HG02798 (cell line): ENCODE data around the gene GFER.
A peak's percentile ranks its signal among the peaks of the same experiment; 100 is the strongest.
"Not testable (repeated sequence)": the region's sequence is repeated elsewhere in the genome, so short reads cannot be mapped to it uniquely, and the experiment has no call there.

Experiments
- ATAC-seq: cut with Tn5 transposase; IDR thresholded peaks from one replicate; pipeline ENCODE4 v1.9.1; 2021; ENCODE audit warnings: mild to moderate bottlenecking; ENCODE audit not compliant: unreplicated experiment, poor library complexity

The GFER gene

DNA sequence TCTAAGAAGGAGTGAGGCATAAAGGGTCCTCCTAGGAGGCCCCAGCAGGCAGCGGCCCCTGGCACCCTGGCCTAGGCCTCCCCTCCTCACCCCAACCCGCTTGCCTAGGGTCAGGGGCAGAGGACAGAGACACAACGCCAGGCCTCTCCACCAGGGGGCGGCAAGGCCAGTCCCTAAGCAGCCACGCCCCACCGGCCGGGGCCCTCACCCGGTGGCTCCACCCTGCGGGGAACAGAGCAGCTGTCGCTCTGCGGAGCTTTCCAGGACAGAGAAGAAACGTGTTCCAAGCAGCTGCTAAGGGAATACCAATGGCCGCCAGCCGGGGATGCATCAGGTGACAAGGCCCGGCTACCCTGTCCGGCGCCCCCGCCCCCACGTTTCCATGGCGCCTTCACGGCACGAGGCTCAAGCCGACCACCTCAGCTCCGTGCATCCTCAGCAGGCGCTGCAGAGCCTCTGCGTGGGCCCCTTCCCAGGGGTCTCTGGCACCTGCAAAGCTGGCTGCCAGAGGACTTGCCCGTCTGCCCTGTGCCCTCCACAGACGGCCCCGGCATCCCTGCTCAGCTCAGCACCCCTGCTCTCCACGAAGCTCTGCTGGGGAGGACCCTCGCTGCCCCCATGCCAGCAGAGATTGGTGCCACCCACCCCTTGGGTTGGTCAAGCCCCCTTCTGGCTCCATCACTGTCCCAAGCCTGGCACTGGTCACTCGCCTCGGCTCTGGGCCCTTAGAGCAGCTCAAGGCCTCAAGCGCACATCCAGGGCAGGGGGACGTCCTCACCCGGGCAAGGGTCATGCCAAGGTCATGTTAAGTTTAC lies 20.0 kb downstream of the GFER start:
- ATAC-seq: peak; percentile 72

DNA sequence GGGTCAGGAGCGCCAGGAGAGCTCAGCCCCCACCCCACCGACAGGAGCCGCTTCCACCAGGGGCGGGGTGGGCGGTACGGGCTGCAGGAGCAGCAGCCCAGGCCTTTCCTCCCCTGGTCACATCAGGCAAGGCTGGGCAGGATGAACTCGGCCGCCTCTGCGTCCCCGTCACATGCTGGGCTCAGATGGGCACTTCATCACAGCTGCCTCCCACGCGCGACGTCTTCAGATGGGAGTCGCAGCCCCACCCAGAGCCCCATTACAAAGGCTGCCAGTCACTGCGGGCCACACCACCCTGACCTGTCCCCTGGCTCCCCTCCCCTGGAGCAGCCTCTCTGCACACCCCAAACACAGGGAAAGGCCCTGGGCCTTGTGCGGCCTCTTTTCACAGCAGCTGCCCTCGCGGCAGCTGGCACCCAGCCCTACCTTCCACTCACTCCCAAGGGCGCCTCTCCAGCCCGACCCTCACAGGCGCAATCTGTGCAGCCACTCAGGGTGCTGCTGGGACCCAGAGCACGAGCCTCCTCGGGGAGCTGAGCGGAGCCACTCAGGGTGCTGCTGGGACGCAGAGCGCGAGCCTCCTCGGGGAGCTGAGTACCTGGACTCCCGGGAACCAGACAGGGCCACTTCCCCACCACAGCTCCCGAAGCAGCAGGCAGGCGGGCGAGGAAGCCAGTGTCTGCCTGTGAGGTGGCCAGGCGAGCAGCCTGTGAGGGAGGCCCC lies 21.0 kb downstream of the GFER start:
- no peak for ATAC-seq

- no peak for ATAC-seq
Observed at GRCh38 chr16:2005646-2006045, 21.7 kb downstream of the GFER start.

- ATAC-seq: no peak
Observed at GRCh38 chr16:2006317-2006716, 22.3 kb downstream of the GFER start.

DNA sequence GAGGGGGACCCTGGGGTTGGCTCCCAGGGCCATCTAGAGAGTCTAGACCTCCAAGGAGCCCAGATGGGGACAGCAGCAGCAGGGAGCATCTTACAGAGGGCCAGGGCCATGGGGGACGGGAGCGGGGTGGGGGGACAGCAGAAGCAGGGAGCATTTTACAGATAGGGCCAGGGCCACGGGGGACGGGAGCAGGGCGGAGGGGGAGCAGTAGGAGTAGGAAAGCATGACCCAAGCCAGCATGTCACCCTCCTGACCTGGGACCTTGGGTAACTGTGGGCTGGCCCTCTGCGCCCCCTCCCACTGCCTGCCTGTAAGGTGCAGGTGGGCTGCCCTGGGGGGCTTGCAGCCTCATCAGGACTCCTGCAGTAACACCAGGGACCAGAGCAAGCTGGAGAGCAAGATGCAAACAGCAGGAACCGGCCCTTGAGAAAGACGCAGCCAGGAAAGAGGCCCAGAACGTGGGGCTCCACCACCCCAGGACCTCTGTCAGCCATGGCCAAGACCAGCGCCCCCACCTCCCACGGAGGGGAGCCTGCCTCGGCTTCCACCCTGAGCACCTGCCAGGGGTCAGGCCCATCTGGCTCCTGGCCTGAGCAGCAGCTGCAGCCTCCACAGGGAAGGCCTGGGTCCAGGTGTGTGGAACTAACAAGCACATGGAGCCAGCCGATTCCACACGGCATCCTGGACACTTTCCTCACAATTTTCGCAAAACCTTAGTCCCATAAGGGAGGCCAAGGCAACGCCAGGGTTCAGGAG lies 23.3 kb downstream of the GFER start:
- ATAC-seq: no peak

GRCh38 chr16:2008009-2008526 lies 24.1 kb downstream of the GFER start:
- no peak for ATAC-seq

DNA sequence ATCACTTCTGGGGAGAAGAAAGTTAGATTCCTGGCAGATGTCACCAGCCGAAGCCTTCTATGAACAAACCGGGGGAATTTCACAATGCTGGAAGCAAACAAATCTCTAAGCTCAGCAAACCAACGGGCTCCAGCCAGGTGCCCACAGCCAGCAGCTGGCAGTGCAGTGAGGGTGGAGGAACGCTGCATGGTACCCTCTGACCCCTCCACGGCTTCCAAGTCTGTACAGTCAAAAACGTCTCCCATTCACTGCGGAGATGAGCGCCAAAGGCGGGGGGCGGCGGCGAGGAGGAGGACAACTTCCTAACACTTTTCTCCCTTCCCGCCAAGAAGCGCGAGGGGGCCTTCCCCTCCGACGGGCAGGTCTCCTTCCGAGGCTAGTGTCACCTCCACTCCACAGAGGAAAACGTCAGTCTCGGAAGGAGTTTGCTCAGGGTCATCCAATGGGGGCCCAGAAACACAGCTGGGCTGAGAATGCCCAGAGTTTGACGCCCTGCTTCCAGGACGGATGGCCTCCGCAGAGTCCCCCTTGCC lies 24.7 kb downstream of the GFER start:
- peak; percentile 4 for ATAC-seq

- peak; percentile 42 for ATAC-seq
Observed at GRCh38 chr16:2009164-2009711, 25.2 kb downstream of the GFER start.

DNA sequence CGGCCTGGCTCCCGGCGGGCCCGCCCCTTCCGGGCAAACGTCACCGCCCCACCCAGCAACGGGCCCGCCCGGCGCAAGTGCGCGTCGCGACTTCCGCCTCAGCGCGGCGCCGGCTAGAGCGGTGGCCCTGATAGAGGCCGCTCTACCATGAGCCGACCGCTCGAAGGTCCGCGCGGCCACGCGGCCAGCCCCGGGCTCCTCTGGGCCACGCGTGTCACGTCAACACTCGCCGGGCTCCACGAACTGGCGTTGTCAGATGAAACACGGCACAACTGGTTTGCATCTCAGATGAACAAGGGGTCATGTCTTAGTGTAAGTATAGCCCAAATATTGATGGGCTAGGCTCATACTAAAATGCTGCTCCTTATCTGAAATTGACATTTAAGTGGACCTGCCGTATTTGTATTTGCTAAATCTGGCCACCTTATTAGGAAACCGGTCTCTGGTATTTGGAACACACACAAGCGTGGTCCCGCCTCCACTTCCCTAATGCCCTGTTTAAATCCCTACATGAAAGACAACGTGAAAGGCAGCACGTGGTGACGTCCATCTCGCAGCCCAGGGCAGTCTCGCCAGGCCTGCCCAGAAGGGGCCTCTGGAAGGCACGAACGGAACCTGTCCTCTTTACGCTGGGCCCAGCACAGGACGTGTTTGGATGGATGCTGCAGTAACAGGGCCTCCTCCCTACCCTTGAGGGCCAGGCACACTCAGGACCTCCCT lies 26.0 kb downstream of the GFER start, which contains the start of gene ZNF598:
TSS of gene ZNF598 (minus strand) at position 31 of the 720 bp plus-strand sequence.
- peak; percentile 89 for ATAC-seq

DNA sequence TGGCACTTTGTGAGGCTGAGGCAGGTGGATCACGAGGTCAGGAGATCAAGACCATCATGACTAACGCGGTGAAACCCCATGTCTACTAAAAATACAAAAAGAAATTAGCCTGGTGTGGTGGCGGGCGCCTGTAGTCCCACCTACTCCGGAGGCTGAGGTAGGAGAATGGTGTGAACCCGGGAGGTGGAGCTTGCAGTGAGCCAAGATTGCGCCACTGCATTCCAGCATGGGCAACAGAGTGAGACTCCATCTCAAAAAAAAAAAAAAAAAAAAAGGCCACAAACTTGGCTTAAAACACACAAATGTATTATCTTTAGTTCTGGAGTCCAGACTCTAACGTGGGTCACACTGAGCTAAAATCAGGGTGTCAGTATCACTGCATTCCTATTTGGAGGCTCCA lies 27.7 kb downstream of the GFER start:
- not testable (repeated sequence) for ATAC-seq

DNA sequence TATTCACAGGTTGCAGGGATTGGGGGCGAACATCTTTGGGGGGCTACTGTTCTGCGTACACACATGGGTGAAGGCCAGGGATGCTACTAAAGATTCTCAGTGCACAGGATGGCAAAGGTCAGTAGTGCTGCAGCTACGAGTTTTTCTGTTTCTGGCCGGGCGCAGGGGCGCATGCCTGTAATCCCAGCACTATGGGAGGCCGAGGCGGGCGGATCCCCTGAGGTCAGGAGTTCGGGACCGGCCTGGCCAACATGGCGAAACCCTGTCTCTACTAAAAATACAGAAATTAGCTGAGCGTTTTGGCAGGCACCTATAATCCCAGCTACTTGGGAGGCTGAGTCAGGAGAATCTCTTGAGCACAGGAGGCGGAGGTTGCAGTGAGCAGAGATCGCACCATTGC lies 29.5 kb downstream of the GFER start:
- ATAC-seq: no peak

DNA sequence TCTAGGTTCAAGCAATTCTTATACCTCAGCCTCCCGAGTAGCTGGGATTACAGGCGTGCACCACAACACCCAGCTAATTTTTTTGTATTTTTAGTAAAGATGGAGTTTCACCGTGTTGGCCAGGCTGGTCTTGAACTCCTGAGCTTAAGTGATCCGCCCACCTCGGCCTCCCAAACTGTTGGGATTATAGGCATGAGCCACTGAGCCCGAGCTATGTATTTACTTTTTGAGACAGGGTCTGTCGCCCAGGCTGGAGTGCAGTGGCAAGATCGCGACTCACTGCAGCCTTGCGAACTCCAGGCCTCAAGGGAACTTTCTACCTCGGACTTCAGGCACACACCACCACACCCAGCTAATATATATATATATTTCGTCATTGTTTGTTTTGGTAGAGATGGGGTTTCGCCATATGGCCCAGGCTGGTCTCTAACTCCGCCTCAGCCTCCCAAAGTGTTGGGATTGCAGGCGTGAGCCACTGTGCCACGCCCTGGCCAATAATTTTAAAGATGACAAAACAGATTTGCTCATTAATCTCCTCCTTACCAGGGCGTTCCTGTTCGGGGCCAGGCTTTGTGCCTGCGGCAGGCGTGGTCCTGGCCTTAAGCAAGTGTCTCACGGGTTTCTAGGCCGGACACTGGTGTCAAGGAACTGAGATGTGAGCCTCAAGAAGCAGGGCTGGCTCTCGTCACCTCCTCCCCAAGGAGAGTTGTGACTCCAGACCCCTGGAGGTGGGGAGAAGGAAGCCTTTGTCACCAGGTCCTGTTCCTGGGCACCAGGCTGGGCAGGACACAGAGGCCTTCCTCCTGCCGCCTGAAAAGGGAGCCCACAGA lies 31.3 kb downstream of the GFER start:
- ATAC-seq: no peak

DNA sequence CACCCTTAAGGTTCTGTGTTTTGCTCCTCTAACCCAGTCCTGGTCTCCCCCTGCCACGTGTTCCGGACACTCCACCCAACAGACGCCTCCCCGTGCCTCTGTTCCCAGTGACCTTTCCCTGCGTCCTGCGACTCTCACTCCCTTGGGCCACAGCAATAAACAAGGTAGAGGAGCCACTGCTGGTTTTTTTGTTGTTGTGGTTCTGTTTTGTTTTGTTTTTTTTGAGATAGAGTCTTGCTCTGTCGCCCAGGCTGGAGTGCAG lies 31.9 kb downstream of the GFER start:
- ATAC-seq: no peak

DNA sequence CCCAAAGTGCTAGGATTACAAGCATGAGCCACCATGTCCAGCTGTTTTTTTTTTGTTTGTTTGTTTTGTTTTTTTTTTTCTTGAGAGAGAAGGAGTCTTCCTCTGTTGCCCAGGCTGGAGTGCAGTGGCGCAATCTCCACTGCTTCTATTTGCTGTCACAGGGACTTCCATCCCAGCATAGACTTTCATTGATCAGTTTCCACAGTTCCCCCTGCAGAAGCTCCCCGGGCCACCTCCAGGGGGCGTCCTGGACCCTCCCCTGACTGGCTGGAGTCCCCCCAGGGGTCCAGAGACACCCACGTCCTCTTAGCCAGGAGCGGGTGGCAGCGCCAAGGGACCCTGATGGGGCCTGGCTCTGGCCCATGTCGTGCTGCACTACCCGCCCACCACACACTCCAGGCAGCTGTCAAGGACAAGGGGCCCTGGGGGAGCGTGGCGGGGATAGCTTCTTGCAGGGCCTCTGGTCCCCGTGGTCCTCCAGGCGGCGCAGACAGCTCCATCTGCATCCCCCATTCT lies 32.5 kb downstream of the GFER start:
- no peak for ATAC-seq

DNA sequence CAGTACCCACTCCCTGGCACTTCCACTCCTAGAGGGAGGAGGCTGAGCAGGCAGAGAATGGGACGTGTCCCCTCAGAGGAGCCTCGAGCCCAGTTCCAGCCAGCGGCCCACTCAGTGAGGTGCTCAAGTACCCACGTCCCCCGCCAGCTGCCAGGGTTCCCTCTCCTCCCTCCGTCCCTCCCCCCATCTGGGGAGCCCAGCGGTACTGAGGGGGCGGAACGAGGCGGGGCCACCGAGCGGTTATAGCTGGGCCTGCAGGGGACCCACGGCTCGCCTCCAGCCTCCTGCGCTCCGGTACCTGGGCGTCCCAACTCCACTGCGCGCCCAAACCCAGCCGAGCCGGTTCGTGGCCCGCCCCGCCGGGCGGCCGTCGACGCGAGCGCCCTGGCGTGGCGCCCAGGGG lies 35.5 kb downstream of the GFER start, which contains the start of gene NPW:
TSS of gene NPW (plus strand) at position 268 of the 403 bp plus-strand sequence.
- no peak for ATAC-seq

DNA sequence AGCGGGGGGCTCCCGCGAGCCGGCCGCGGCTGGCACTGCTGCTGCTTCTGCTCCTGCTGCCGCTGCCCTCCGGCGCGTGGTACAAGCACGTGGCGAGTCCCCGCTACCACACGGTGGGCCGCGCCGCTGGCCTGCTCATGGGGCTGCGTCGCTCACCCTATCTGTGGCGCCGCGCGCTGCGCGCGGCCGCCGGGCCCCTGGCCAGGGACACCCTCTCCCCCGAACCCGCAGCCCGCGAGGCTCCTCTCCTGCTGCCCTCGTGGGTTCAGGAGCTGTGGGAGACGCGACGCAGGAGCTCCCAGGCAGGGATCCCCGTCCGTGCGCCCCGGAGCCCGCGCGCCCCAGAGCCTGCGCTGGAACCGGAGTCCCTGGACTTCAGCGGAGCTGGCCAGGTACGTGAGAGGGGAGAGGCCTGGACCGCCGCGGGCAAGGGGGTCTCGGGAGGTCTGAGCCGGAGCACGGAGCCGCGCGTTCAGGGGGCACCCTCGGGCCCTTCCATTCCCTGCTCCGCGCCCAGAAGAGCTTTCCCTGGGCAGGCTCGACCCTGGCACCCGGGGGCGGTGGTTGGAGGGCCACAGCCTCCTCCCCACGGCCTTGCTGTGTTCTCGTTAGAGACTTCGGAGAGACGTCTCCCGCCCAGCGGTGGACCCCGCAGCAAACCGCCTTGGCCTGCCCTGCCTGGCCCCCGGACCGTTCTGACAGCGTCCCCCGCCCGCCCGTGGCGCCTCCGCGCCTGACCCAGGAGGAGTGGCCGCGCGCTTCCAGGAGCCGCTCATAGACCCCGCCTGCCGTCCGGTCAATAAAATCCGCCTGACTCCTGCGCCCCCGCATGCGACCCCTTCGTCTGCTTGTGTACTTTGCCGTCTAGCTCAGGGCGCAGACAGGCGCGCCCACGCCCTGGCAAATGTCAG lies 36.2 kb downstream of the GFER start:
- no peak for ATAC-seq

GRCh38 chr16:2022723-2023091 lies 38.7 kb downstream of the GFER start:
- peak; percentile 3 for ATAC-seq
